Left ventricle myocardium inferior (tissue), 1 donor: ENCODE data around the gene ATP6V1G3. TPM values are rescaled to one million over a fixed set of nuclear protein-coding genes. Genes with fewer than 3 reads are reported as not detected.

Experiments used
- DNase-seq: peaks from one replicate; pipeline ENCODE4 v3.0.0-alpha.2; 2020
- H3K27ac ChIP-seq: fragments of 200-600 bp; replicated peaks from 2 replicates; pipeline ENCODE4 v1.8.0; 2021
- H3K27me3 ChIP-seq: fragments of 200-600 bp; 2 replicates; pipeline ENCODE4 v1.8.0; 2021; ENCODE audit warnings: low read depth
- H3K36me3 ChIP-seq: fragments of 200-600 bp; 2 replicates; pipeline ENCODE4 v1.8.0; 2021
- H3K4me1 ChIP-seq: fragments of 200-600 bp; 2 replicates; pipeline ENCODE4 v1.8.0; 2021
- H3K4me3 ChIP-seq: fragments of 200-600 bp; 2 replicates; pipeline ENCODE4 v1.8.0; 2021; ENCODE audit warnings: mild to moderate bottlenecking, moderate library complexity
- H3K9me3 ChIP-seq: fragments of 200-600 bp; replicated peaks from 2 replicates; pipeline ENCODE4 v1.8.0; 2021
- CTCF ChIP-seq: fragments of 200-600 bp; IDR thresholded peaks from 2 replicates; pipeline ENCODE4 v1.8.0; 2021; ENCODE audit warnings: antibody characterized with exemption, mild to moderate bottlenecking, borderline replicate concordance
- intact Hi-C: fragments of 100-400 bp; cut with micrococcal nuclease; formaldehyde crosslinking; loops from one replicate; pipeline ENCODE4 v1.11.0; 2022
- total RNA-seq: library from RNA; stranded (reverse); fragmentation: NEBNext Ultra II Directional; extraction: Animal tissue kit (Norgen Biotek cat#: 25700); gene quantifications from one replicate; pipeline ENCODE4 v1.2.1, GENCODE V29; 2021
- donor health status: DM: no; HTN: yes; CAD: no; lungs with severe emphysema.

The ATP6V1G3 gene
- total RNA-seq, 1 donor from 2014 or later, result not detected

GRCh38 chr1:198535631-198536030 lies 4.8 kb downstream of the ATP6V1G3 start:
- Histone ChIP-seq H3K9me3 (no peaks in the 10 kb centered on the region), H3K4me1 (no peaks in the 10 kb centered on the region), H3K27me3 (no peaks in the 10 kb centered on the region), H3K36me3 (no peaks in the 10 kb centered on the region), H3K4me3 (no peak overlapping the region), H3K27ac (no peak overlapping the region)
- no peak for TF ChIP-seq CTCF
- DNase-seq, result no peak
- intact Hi-C loops, result no loop called here

GRCh38 chr1:198534548-198535418 lies 5.7 kb downstream of the ATP6V1G3 start:
- DNase-seq, result no peak
- no peaks in the 10 kb centered on the region for H3K27me3 ChIP-seq
- no peak overlapping the region for H3K4me3 ChIP-seq
- H3K4me1 ChIP-seq, result no peaks in the 10 kb centered on the region
- TF ChIP-seq CTCF, result no peak
- no peak overlapping the region for H3K27ac ChIP-seq
- intact Hi-C loops, result no loop called here
- H3K9me3 ChIP-seq, result no peaks in the 10 kb centered on the region
- no peaks in the 10 kb centered on the region for H3K36me3 ChIP-seq

- no peaks in the 10 kb centered on the region for H3K36me3 ChIP-seq
- no peaks in the 10 kb centered on the region for H3K9me3 ChIP-seq
- no peaks in the 10 kb centered on the region for H3K27me3 ChIP-seq
- no peak for DNase-seq
- no peaks in the 10 kb centered on the region for H3K4me1 ChIP-seq
- no peak for TF ChIP-seq CTCF
- no peak overlapping the region for H3K27ac ChIP-seq
- no peak overlapping the region for H3K4me3 ChIP-seq
- intact Hi-C loops, result no loop called here
These were observed 8.6 kb downstream of the ATP6V1G3 start for GRCh38 chr1:198531891-198532290.

- intact Hi-C loops, result no loop called here
- Histone ChIP-seq H3K27ac (no peak overlapping the region), H3K9me3 (no peaks in the 10 kb centered on the region), H3K27me3 (no peaks in the 10 kb centered on the region), H3K4me1 (no peaks in the 10 kb centered on the region), H3K36me3 (no peaks in the 10 kb centered on the region), H3K4me3 (no peak overlapping the region)
- DNase-seq, result no peak
- no peak for TF ChIP-seq CTCF
These were observed 9.5 kb downstream of the ATP6V1G3 start for GRCh38 chr1:198530953-198531352.

- H3K9me3 ChIP-seq, result no peaks in the 10 kb centered on the region
- H3K27me3 ChIP-seq, result no peaks in the 10 kb centered on the region
- DNase-seq, result no peak
- H3K36me3 ChIP-seq, result no peaks in the 10 kb centered on the region
- TF ChIP-seq CTCF, result no peak
- no peaks in the 10 kb centered on the region for H3K4me1 ChIP-seq
- no peak overlapping the region for H3K27ac ChIP-seq
- intact Hi-C loops, result no loop called here
- H3K4me3 ChIP-seq, result no peak overlapping the region
These were observed 11.1 kb downstream of the ATP6V1G3 start for GRCh38 chr1:198529414-198529813.
